Neural progenitor cell (in vitro differentiated cells): ENCODE measurements around the gene RFFL.

Source experiments
- CTCF ChIP-seq: fragments of 200-600 bp; sonication (generic); IDR thresholded peaks from 2 replicates; pipeline ENCODE4 v1.5.1; 2017; ENCODE audit warnings: antibody characterized with exemption, mild to moderate bottlenecking
- EZH2 ChIP-seq: fragments of 200-600 bp; sonication (generic); IDR thresholded peaks from 2 replicates; pipeline ENCODE4 v1.6.1; 2017; ENCODE audit warnings: antibody characterized with exemption, mild to moderate bottlenecking, moderate library complexity

GRCh38 chr17:35052780-35053179, 10.7 kb downstream of the RFFL start:
- TF ChIP-seq CTCF (no peak), EZH2 (no peak)
